HepG2 (cell line): ENCODE results near the gene SLCO4A1. TPM values are rescaled to one million over a fixed set of nuclear protein-coding genes. Genes with fewer than 3 reads are reported as not detected.

ENCODE experiments used
- FUBP1 ChIP-seq: sonication (generic); formaldehyde crosslinking; IDR thresholded peaks from 2 replicates; pipeline ENCODE4 v1.5.1; 2020; ENCODE audit warnings: missing genetic modification reagents, mild to moderate bottlenecking, borderline replicate concordance
- HNF1A ChIP-seq, 2 experiments: sonication (generic) in 1 of 2; formaldehyde crosslinking in 1 of 2; IDR thresholded peaks; 2 replicates each; pipeline versions ENCODE4 v1.4.0 to v1.6.1; 2016 to 2020; ENCODE audit warnings: borderline replicate concordance in 1 of 2, low read depth in 1 of 2, mild to moderate bottlenecking in 1 of 2, missing genetic modification reagents in 1 of 2
- KAT2B ChIP-seq: fragments of 150-350 bp; IDR thresholded peaks from 2 replicates; pipeline ENCODE4 v1.6.1; 2014; ENCODE audit warnings: low read depth, low read length, borderline replicate concordance
- ZHX1 ChIP-seq: sonication (generic); formaldehyde crosslinking; IDR thresholded peaks from 2 replicates; pipeline ENCODE4 v1.8.1; 2022; ENCODE audit warnings: low read depth, mild to moderate bottlenecking, missing genetic modification reagents
- ZHX2 ChIP-seq, 2 experiments: sonication (generic) in 1 of 2; formaldehyde crosslinking in 1 of 2; IDR thresholded peaks; 2 replicates each; pipeline versions ENCODE4 v1.6.1 to v1.9.0; 2014 to 2022; ENCODE audit warnings: antibody characterized with exemption in 1 of 2, borderline replicate concordance in 1 of 2, inconsistent platforms in 1 of 2, low read depth in 1 of 2, missing genetic modification reagents in 1 of 2
- ZNF251 ChIP-seq: sonication (generic); formaldehyde crosslinking; IDR thresholded peaks from 2 replicates; pipeline ENCODE4 v1.9.0; 2021; ENCODE audit warnings: mild to moderate bottlenecking, missing genetic modification reagents
- ZNF296 ChIP-seq: sonication (generic); formaldehyde crosslinking; conservative IDR thresholded peaks from 2 replicates; pipeline ENCODE4 v1.5.0; 2020; ENCODE audit warnings: mild to moderate bottlenecking, missing genetic modification reagents
- ZNF44 ChIP-seq: sonication (generic); formaldehyde crosslinking; IDR thresholded peaks from 2 replicates; pipeline ENCODE4 v1.5.1; 2020; ENCODE audit warnings: mild to moderate bottlenecking, missing genetic modification reagents
- ZNF577 ChIP-seq: sonication (generic); formaldehyde crosslinking; IDR thresholded peaks from 2 replicates; pipeline ENCODE4 v1.4.0; 2020; ENCODE audit warnings: mild to moderate bottlenecking, low read depth, missing genetic modification reagents, borderline replicate concordance
- ZNF678 ChIP-seq: sonication (generic); formaldehyde crosslinking; IDR thresholded peaks from 2 replicates; pipeline ENCODE4 v1.4.0; 2020; ENCODE audit warnings: mild to moderate bottlenecking, missing genetic modification reagents
- polyA plus RNA-seq, 8 experiments: library from polyadenylated mRNA; depleted of rRNA in 3 of 8; stranded (reverse) in 7 of 8; unstranded in 1 of 8; fragments of >200 nt; fragmentation: Illumina TruSeq in 4 of 8; extraction: Trizol in 4 of 8; gene quantifications; 2 replicates each; pipeline versions ENCODE4 v1.2.1 to v1.2.3, GENCODE V29; 2011 to 2016; ENCODE audit warnings: low read depth in 4 of 8, missing spikeins in 1 of 8, mixed read lengths in 1 of 8; ENCODE audit not compliant: insufficient read depth in 1 of 8
- total RNA-seq, 5 experiments: library from RNA; depleted of rRNA; stranded (reverse); fragments of >200 nt; fragmentation: Illumina TruSeq; extraction: Trizol; gene quantifications; 2 replicates each; pipeline ENCODE4 v1.2.3, GENCODE V29; 2016; ENCODE audit warnings: low read depth in 1 of 5

The SLCO4A1 gene
- total and polyA plus RNA-seq, 2 of the 13 experiments (the other 11 are each of a cell fraction or from before 2014, with no cell fraction given), result 55.5 to 112 TPM

GRCh38 chr20:62644044-62644795 lies 1.9 kb downstream of the SLCO4A1 start (continued):
- TF ChIP-seq FUBP1 (CRISPR knock-in tag) (no peak), ZHX2 (IDR thresholded peaks at IDR 0.05; ENCODE audit: low read depth) (no peak), ZHX2 (CRISPR knock-in tag; IDR thresholded peaks at IDR 0.05; ENCODE audit: borderline replicate concordance) (no peak), ZNF251 (0 out of 2 replicates have a peak, but pooled peaks have one; percentile 51), ZHX1 (peak; percentile 68; the same call in 1 of the 2 replicates), ZNF44 (no peak), ZNF296 (peak; percentile 85), ZNF577 (CRISPR knock-in tag) (no peak), ZNF678 (CRISPR knock-in tag) (0 out of 2 replicates have a peak, but pooled peaks have one; percentile 51), HNF1A (IDR thresholded peaks at IDR 0.05; ENCODE audit: low read depth) (no peak), HNF1A (CRISPR knock-in tag; IDR thresholded peaks at IDR 0.05; ENCODE audit: borderline replicate concordance) (peak; percentile 32; the same call in 1 of the 2 replicates), KAT2B (no peak)
- TF ChIP-seq, all 625 proteins: peak for 44
